ENCODE results near the gene NR2F6.
"Not testable (repeated sequence)": the region's sequence is repeated elsewhere in the genome, so short reads cannot be mapped to it uniquely, and the experiment has no call there.

The NR2F6 gene

GRCh38 chr19:17279436-17279835 is 33.7 kb upstream of the NR2F6 start:
- CTCF ChIA-PET: interaction anchor here (1.2 to 1.4 kb wide), 2 partner anchors 26 to 74 kb away, joined by 3 read pairs; partner anchors contain the start of gene MRPL34
- no peak for TF ChIP-seq CTBP1 (IDR thresholded peaks at IDR 0.05; ENCODE audit: borderline replicate concordance)
- TF ChIP-seq NFRKB (IDR thresholded peaks at IDR 0.05): no peak
- TF ChIP-seq SUZ12 (IDR thresholded peaks at IDR 0.05): no peak
- TF ChIP-seq FOXM1 (IDR thresholded peaks at IDR 0.05; ENCODE audit: borderline replicate concordance): no peak
- no peak for TF ChIP-seq LEF1 (IDR thresholded peaks at IDR 0.05; ENCODE audit: borderline replicate concordance)
- no peak for TF ChIP-seq FOXK2 (IDR thresholded peaks at IDR 0.05)
- no peak for TF ChIP-seq FOXA1 (IDR thresholded peaks at IDR 0.05)
- POLR2A ChIA-PET: interaction anchor here (1.0 to 1.8 kb wide), 3 partner anchors 14 to 64 kb away, joined by 3 to 6 read pairs (median 4); partner anchors contain the start of gene USE1
- DNase-seq (ENCODE audit: extremely low spot score): no peak

- DNase-seq (ENCODE audit: extremely low spot score): no peak
- ChIA-PET POLR2A (no interaction called here), CTCF (no interaction called here)
- TF ChIP-seq HDGF (IDR thresholded peaks at IDR 0.05; ENCODE audit: borderline replicate concordance) (no peak), FOXK2 (IDR thresholded peaks at IDR 0.05) (no peak), NFRKB (IDR thresholded peaks at IDR 0.05) (no peak), ZNF384 (IDR thresholded peaks at IDR 0.05) (no peak), PKNOX1 (IDR thresholded peaks at IDR 0.05) (no peak), FOXA1 (IDR thresholded peaks at IDR 0.05) (no peak), FOXM1 (IDR thresholded peaks at IDR 0.05; ENCODE audit: borderline replicate concordance) (no peak), SUZ12 (IDR thresholded peaks at IDR 0.05) (no peak), CTBP1 (IDR thresholded peaks at IDR 0.05; ENCODE audit: borderline replicate concordance) (no peak), LEF1 (IDR thresholded peaks at IDR 0.05; ENCODE audit: borderline replicate concordance) (no peak), ARNT (IDR thresholded peaks at IDR 0.05) (no peak), TARDBP (IDR thresholded peaks at IDR 0.05) (no peak), BHLHE40 (IDR thresholded peaks at IDR 0.05; ENCODE audit: borderline replicate concordance) (no peak), ELF4 (IDR thresholded peaks at IDR 0.05) (no peak), L3MBTL2 (conservative IDR thresholded peaks at IDR 0.05) (no peak), SP1 (IDR thresholded peaks at IDR 0.05) (no peak)
Observed at GRCh38 chr19:17275441-17276175, 29.9 kb upstream of the NR2F6 start.

- CTCF ChIA-PET; POLR2A ChIA-PET; DNase-seq (ENCODE audit: extremely low spot score): not testable (repeated sequence)
Observed at GRCh38 chr19:17274892-17275291, 29.2 kb upstream of the NR2F6 start.

GRCh38 chr19:17268754-17269153 is 23.0 kb upstream of the NR2F6 start:
- DNase-seq (ENCODE audit: extremely low spot score): no peak
- ChIA-PET CTCF (no interaction called here), POLR2A (no interaction called here)
- TF ChIP-seq PKNOX1 (IDR thresholded peaks at IDR 0.05) (no peak), TARDBP (IDR thresholded peaks at IDR 0.05) (no peak), ELF4 (IDR thresholded peaks at IDR 0.05) (no peak), FOXA1 (IDR thresholded peaks at IDR 0.05) (no peak), CTBP1 (IDR thresholded peaks at IDR 0.05; ENCODE audit: borderline replicate concordance) (no peak), ZNF384 (IDR thresholded peaks at IDR 0.05) (no peak), ARNT (IDR thresholded peaks at IDR 0.05) (no peak)

- ChIA-PET POLR2A (interaction anchor here (0.7 to 2.8 kb wide), 11 partner anchors 8 to 191 kb away, joined by 3 to 12 read pairs (median 5); partner anchors contain the start of genes DDA1, MVB12A and USE1), CTCF (interaction anchor here (1.0 to 1.4 kb wide), 3 partner anchors 16 to 38 kb away, joined by 3 to 5 read pairs (median 5); no protein-coding TSS in a partner anchor)
- DNase-seq (ENCODE audit: extremely low spot score): peak; percentile 96
- TF ChIP-seq TARDBP (IDR thresholded peaks at IDR 0.05): no peak
- no peak for TF ChIP-seq HDGF (IDR thresholded peaks at IDR 0.05; ENCODE audit: borderline replicate concordance)
- TF ChIP-seq BHLHE40 (IDR thresholded peaks at IDR 0.05; ENCODE audit: borderline replicate concordance): no peak
- TF ChIP-seq ELF4 (IDR thresholded peaks at IDR 0.05): peak; percentile 41; the same call in 1 of the 2 replicates
- TF ChIP-seq FOXA1 (IDR thresholded peaks at IDR 0.05): no peak
- TF ChIP-seq L3MBTL2 (conservative IDR thresholded peaks at IDR 0.05): no peak
Observed at GRCh38 chr19:17266975-17267788, 21.5 kb upstream of the NR2F6 start, which contains the start of gene BABAM1. TSS of gene BABAM1 (plus strand) at chr19:17267443. CDS start at chr19:17268807, 1,364 bp downstream.

- TF ChIP-seq TARDBP (IDR thresholded peaks at IDR 0.05): no peak
- TF ChIP-seq SP1 (IDR thresholded peaks at IDR 0.05): no peak
- peak; percentile 29; the same call in 1 of the 2 replicates for TF ChIP-seq ZNF384 (IDR thresholded peaks at IDR 0.05)
- TF ChIP-seq BHLHE40 (IDR thresholded peaks at IDR 0.05; ENCODE audit: borderline replicate concordance): no peak
- TF ChIP-seq L3MBTL2 (conservative IDR thresholded peaks at IDR 0.05): no peak
- TF ChIP-seq ELF4 (IDR thresholded peaks at IDR 0.05): peak; percentile 38
- TF ChIP-seq NFRKB (IDR thresholded peaks at IDR 0.05): no peak
- no peak for TF ChIP-seq LEF1 (IDR thresholded peaks at IDR 0.05; ENCODE audit: borderline replicate concordance)
- no peak for TF ChIP-seq PKNOX1 (IDR thresholded peaks at IDR 0.05)
- no peak for TF ChIP-seq ARNT (IDR thresholded peaks at IDR 0.05)
- no peak for TF ChIP-seq CTBP1 (IDR thresholded peaks at IDR 0.05; ENCODE audit: borderline replicate concordance)
- TF ChIP-seq HDGF (IDR thresholded peaks at IDR 0.05; ENCODE audit: borderline replicate concordance): no peak
- no peak for TF ChIP-seq FOXA1 (IDR thresholded peaks at IDR 0.05)
- no peak for TF ChIP-seq FOXK2 (IDR thresholded peaks at IDR 0.05)
- no peak for TF ChIP-seq FOXM1 (IDR thresholded peaks at IDR 0.05; ENCODE audit: borderline replicate concordance)
- ChIA-PET POLR2A (interaction anchor here (0.7 to 2.8 kb wide), 10 partner anchors 14 to 190 kb away, joined by 3 to 12 read pairs (median 5); partner anchors contain the start of genes DDA1, MVB12A and USE1), CTCF (interaction anchor here (1.0 to 1.4 kb wide), 4 partner anchors 17 to 39 kb away, joined by 3 to 7 read pairs (median 5); no protein-coding TSS in a partner anchor)
- no peak for DNase-seq (ENCODE audit: extremely low spot score)
Observed at GRCh38 chr19:17266589-17266974, 20.9 kb upstream of the NR2F6 start.

Measured in HEK293T (cell line).